GM19328 (cell line): Measurements from ENCODE around the gene C1orf87.

Experiments
- ATAC-seq: cut with Tn5 transposase; IDR thresholded peaks from one replicate; pipeline ENCODE4 v1.9.1; 2021; ENCODE audit warnings: mild to moderate bottlenecking, moderate library complexity; ENCODE audit not compliant: unreplicated experiment

The C1orf87 gene

DNA sequence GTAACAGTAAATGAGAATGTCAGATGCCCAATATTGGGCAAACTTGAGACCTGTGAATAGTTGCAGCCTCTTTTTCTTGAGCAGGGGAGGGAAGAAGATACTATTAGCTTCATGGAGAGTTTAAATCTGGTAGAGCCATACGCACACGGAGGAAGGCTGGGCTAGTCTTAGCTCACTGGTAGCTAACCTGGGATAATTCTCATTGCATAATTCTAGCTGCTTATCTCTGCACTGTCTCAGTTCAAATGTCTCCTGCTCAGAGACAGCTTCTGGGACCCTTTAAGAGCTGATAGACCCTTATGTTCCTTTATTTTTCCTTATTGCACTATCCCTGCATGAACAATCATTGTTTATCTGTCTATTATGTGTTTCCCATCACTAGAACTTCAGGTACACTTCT is 8.4 kb downstream of the C1orf87 start:
- ATAC-seq = no peak

DNA sequence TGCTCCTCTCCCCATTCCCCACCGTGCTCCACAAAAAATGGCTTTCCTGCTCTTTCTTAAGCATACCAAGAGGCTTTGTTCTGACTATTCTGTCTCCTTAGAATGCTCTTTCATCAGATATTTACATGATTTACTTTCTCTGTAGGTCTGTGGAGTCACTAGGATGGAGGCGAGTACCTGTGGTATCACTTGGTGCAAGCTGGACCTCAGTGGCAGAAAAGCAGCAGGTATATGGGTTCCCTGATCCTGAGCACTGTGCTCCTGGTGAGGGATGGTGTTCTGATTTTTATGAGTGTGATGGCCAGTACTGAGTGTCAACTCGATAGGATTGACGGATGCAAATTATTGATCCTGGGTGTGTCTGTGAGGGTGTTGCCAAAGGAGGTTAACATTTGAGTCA is 10.0 kb downstream of the C1orf87 start:
- no peak for ATAC-seq

DNA sequence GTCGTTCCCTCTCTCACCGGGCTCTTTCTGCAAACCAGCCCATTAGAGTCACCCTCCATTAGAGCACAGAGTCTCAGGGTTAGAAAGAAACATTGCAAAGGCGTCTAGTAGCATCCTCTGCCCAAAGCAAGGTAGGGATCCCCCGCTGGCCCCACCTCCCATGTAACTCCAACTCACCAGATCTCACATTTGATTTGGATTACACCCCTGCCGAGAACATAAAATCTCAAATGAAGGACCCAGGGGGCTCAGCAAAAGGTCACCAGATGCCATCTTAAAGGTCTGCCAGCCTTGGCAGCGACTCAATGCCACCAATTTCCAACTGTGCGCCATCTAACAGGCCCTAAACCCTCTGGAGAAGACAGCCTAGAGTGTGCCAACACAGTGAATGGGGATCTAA is 14.1 kb downstream of the C1orf87 start:
- ATAC-seq = no peak

DNA sequence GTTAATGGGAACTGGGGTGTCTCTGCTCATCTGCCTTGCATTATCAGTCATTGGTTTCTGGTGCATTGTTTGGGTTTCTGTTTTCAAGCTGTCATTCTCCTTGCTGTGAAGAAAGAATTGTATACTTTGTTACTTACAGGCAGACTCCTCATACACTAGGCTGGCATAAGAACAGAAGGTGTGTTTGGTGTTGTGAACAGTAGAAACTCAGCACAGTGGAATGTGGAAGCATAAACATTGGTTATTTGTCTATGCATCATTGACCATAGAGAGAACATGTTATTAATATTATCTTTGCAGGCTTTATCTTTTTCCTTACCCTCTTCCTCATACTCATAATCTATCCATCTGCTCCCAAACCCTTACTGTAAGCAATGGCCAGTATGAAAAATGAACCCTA is 18.2 kb downstream of the C1orf87 start:
- ATAC-seq = no peak

DNA sequence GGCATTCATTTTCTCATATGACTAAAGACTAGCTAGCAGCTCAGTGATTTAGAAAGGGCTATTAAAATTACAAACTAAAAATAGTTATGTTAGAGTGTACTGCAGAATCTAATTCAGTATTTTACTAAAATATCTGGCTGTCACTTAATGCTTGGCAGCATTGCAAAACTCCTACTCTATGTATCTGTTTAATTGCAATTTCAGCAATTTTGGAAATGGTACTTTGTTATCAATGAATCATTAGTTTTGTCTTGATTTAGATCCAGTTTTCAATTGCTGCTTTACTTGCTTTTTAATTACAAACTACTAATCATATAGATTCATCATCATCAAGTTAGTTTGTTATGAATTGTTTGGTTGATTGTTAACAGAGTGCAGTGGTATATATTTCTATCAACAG is 19.2 kb downstream of the C1orf87 start:
- no peak for ATAC-seq

DNA sequence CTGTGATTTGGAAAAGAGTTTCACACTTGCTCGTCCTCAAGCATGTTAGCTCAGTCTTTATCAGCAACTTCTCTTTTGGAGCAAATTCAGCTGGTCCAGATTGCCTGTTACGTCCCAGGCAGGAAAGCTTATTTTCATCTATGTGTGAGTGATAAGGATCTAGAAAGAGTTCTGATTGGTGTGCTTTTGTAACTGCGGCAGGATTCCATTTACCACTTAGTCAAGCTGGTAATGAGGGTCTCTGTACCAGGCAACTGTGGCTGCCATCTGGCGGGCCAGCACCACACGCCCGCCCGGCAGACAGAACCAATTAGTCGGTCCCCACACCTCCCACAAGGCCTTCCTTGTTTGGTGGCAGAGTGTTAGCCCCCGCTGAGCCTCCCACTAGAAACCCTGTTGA is 21.0 kb downstream of the C1orf87 start:
- no peak for ATAC-seq

DNA sequence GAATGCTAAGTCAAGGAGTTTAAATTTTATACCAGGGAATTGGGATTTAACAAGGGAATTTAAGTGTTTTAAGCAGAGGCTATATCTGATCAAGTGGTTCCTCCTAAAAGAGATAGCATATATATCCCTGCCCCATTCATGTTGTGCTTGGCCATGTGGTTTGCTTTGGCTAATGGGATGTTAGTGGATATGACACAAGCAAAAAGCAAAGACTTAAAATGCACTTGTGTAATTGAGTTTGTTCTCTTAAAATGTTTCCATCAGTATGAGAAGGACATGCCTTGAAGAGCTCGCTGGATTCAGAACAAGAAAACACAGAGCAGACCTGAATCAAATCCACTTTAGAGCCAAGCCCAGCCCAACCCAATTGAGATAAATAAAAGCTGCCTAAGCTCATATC is 22.4 kb downstream of the C1orf87 start:
- no peak for ATAC-seq

DNA sequence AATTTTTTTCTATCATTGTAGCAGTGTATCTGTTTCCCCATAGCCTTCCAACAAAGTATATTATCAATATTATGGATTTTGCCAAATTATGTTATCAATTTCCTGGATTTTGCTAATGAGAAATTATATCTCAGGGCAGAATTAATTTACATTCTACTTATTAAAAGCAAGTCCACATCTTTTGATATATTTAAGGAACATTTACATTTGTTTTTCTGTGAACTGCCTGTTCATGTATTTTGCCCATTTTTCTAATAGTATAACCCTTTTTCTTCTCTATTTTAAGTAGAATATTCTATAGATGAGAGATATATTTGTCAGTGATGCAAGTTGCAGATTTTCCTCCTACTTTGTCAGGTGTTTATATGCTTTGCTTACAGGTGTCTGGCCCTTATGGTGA is 24.4 kb downstream of the C1orf87 start:
- no peak for ATAC-seq

DNA sequence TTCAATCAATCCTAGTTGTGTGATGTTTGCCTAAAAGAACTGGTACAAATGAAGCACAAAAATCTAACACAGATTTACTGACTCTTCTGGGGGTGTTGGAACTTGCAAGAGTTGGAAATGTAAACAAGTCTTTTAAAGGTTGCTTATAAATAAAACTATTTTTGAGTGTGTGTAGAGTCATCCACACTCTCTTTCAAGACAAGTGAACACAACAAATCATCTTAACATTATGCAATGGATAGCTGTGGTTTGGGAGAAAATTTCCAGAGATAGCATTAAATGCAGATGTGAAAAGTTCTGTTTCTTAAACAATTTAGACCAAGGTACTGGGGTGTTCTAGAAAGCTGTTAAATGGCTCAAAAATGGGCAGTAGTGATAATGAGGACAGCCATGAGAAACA is 28.7 kb downstream of the C1orf87 start:
- no peak for ATAC-seq

DNA sequence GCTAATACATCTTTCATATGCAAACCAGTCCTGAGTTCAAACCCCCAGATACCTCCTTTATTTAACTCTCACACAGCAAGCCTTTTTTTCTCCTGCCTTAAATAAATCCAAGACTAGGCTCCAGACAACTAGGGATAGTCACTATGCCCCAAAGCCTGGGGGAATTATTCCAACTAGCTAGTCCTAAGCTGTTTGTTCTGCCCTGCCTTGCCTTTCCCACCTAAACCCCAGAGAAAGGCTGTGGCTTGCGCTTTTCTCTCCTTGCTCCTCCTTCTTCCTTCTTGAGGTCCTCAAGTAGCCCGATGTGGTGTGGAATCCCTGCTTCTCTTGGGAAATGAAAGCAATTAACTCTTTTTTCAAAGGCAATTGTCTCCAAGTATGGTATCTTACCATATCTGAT is 31.8 kb downstream of the C1orf87 start:
- ATAC-seq = no peak

DNA sequence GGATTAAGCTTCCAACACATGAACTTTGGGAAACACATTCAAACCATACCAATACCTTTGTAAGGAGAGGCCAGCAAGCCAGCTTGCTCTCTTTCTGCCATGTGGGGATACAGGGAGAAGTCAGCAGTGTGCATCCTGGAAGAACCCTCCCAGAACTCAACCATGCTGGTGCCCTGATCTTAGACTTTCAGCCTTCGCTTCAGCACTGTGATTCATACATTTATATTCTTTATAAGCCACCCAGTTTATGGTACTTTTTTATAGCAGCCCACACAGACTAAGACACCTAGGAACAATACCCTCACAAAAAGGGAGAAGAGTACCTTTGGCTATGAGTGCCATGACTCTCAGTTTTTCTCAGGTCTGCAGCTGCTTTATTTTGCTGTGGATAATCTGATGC is 35.9 kb downstream of the C1orf87 start:
- ATAC-seq = no peak

DNA sequence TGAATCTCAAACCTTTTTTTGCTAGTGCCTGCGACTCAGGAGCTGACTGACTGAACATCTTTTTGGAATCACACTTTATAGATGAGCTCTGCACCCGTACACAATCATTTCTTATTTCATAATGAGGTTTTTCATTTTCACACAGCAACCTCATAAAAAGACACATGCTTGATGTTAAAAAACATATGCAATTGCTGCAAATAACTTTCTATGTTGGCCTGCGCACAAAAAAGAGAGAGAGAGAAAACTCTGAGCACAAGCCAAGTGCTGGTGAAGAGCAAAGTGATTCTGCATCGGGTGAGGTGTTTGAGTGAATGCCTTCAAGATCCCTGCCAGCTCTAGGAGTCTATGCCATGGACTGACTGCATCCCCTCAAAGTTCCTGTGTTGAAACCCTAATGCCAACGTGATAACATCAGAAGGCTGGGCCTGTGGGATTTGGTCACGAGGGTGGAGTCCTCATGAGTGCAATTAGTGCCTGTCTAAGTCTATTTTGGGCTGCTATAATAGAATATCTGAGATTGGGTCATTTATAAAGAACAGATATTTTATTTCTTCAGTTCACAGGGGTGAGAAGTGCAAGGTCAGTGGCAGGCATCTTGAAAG is 36.6 kb downstream of the C1orf87 start:
- no peak for ATAC-seq

DNA sequence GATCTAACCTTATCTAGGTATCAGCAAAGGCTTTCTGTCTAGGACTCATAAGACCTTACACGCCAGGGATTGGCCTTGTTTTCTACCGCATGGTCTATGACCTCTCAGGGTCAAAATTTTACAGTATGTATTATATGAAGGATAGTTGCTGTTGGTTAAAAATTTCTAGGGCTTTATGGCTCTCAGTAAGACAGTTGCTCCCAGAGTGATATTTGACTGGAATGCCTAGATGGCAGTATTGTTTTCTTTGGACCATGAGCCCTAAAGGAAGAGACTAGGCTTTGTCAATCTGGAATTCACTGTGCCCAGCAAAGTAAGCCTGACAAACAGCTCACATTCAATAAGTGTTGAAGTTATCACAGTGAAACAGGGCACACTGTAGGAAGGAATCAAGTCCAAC is 37.6 kb downstream of the C1orf87 start:
- ATAC-seq = no peak

DNA sequence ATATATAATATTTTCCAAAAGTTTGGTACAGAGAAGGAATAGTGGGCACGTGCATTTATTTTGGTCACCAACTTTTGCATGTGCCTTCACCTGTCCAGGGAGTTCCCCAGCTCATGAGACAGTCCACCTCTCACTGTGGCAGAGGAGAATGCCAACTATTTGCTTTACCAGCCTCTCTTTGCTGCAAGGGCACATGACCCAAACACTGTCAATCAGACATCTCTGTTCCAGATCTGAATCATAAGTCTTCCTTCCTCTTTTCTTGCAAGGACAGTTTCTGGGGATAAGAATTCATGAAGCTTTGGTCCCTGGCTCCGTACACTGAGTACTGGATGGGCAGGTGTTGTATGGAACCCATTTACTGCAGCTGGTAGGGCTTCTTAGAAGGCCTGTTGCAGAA is 38.6 kb downstream of the C1orf87 start:
- ATAC-seq = no peak

DNA sequence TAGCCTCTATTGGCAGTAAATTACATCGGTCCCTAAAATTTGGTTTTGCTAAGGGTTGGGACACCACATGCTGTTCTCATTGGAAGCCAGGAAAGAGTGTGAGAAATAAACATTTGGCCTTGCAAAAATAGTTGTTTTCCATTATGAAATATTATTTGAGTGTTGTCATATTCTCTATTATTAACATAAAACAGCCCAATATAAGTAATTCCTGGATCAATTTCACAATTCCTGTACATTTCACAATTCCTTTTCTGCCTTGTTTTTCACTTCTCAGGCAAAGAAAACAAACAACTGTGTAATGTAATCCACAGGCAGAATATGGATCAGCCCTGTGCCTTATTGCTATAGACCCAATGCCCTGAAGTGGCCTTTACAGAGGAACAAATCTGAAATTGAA is 40.5 kb downstream of the C1orf87 start:
- no peak for ATAC-seq

DNA sequence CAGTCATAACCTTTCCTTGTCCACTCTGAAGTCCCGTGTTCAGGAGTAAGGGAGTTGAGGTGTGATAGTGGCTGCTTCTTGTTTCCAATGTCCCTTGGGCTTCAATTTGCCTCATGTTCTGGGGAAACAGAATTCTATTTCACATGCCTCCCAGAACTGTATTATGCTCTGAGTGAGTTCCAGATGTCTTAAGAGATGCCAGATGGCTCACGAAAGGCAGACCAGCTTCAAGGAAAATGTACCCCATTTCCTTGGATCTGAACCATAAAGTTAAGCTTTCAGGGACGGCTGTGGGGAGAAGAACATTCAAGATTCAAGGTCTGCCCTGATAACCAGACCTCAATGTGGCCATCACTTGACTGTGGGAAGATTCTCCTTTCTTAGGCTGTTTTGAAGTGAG is 42.4 kb downstream of the C1orf87 start:
- ATAC-seq = no peak

DNA sequence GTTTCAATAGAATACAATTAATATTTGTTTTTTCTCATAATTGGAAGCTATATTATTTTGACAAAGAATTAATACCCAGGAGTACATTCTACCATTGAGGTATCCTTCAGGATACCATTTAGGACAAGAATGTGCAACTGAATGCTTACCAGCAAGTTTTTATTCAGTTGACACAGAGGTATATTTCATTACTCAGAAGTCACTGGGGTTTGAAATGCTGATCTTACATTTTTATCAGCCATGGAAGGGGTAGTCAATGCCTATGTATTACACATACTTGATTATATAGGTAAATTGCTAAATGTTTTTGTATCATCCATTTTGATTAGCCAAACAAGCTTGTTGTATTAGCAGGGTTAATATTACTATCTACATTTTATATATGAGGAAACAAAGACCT is 48.0 kb downstream of the C1orf87 start:
- no peak for ATAC-seq

DNA sequence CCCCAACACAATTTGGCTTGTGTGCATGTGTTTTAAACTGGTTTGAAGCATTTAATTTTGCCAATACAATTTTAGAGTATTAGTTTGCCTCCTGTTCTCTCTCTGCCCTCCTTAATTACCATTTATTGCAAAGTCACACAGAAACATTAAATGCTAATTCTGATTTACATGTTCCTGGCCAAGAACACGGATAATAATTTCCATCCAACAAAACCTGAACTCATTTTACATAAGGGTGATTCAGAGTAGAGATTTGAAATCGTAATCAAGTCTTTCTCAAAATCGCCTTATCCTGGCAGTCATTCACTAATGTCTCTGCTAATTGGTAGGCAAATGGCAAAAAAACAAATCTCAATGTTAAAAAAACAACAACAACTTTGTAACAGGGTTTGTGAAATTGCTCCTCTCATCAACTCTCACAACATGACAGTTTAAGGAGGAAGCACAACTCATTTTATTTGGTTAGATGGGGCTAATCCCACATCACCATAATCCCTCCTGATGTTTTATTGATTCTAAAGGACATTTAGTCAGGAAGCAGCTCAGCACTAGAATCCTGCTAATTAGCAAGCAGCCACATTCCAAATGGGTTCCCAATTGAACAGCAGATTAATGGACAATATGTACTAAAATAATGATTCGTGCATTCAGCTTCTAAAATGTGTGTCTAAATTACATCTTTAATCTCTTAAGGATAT is 55.9 kb downstream of the C1orf87 start:
- no peak for ATAC-seq

DNA sequence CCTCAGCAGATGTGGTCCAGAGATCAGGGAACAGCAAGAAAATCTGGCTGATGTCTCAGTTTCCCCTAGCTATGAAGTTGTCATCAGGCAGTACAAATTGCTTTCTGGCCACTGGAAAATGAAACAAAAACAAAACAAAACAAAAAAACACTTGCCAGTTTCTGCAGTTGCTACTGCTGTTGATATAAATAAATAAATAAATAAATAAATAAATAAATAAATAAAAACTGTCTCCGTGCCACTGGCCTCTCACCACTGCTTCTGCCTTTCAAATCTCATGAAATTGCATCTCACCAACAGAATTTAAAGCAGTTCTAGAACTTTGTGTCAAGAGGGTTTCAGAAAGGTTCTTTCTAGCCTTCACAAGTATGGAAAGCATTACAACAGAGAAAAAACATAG is 62.9 kb downstream of the C1orf87 start:
- no peak for ATAC-seq

DNA sequence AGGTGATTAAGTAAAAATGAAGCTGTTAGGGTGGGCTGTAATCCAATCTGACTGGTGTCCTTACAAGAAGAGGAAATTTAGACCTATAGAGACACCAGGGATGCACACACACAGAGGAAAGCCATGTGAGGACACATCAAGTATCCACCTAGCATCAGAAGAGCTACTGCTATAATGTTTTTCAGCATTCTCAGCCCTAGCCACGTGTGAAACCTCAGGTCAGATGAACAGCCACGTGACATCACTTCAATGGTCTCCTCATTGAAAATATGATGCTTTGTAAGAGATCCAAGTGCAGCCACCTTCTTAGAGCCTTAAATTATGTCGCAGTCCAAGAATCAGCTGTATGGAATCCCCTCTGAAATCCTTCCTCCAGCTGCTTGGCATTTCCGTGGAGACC is 65.1 kb downstream of the C1orf87 start:
- no peak for ATAC-seq

DNA sequence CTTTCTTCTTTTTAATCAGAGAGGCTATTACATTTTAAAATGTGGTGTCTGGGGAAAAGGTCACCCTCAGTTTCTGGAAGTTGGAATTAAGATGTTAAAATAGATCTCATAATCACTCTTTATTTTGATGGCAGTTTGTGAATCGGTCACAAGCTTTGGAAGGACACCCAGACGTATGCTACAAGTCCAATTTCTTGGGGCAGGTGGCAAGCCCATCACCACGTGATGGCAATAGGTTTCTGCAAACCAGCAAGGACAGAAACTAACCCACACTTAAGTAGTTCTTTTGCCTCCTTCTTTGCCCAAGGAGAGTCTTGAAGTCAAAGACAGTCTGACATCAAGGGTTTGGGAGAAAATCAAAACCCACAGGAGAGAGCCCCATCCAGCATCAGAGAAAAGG is 72.9 kb downstream of the C1orf87 start:
- no peak for ATAC-seq

DNA sequence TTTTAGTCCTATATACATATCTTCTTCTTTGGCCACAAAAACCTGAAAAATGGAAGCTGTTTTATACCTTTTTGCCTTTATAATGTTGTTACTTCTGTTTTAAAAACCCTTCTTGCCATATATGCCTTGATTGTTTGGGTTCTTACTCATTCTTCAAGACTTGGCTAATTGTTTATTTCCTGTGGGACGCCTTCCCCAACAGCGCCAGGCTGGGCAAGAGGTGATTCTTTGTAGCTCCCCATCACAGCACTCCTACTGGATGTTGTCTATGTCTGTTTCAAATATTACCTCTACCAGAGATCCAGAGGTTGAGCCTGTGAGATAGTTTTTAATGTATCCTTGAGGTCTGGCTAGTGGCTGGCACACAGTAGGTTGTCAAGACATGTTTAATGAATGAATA is 73.8 kb downstream of the C1orf87 start:
- no peak for ATAC-seq

DNA sequence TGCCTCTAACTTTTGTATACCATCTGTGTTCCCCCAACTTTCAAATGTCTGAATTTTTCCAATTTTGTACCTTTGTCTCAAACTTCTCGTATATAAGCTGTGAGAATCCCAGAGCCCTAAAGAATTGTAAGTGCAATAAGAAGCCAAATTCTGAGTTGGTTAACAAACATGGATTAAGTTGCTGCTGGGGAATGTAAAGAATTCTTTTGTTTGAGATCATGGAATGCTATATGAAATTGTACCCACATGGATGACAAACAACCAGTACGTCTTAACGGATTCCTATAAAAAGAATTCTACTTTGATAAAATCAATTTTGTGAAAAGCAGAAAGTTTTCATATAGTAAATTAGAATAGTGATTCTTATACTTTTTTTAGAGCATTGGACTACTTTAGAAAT is 74.6 kb downstream of the C1orf87 start:
- ATAC-seq = no peak
